Measurements from ENCODE around the gene MPC2. TPM values are rescaled to one million over a fixed set of nuclear protein-coding genes. Genes with fewer than 3 reads are reported as not detected.

The MPC2 gene
- total RNA-seq, 4 donors from 2014 or later: 88.2 to 140 (median 100.0) TPM

- Histone ChIP-seq H3K9me3 (no peaks in the 10 kb centered on the region), H3K36me3 (peaks cover 0 to 24% of the 10 kb centered on the region in 2 donors), H3K4me3 (no peak overlapping the region), H3K27ac (no peak overlapping the region), H3K4me1 (peaks cover 5 to 15% of the 10 kb centered on the region in 2 donors), H3K27me3 (no peaks in the 10 kb centered on the region)
- in situ Hi-C loops (cut with MboI; ENCODE audit: low sequenced_read_pairs in 4 of 4): no loop called here
- intact Hi-C loops (cut with DNase I; ENCODE audit: low total_unique reads): no loop called here
- ATAC-seq: no peak
- TF ChIP-seq POLR2A (IDR thresholded peaks at IDR 0.05) (no peak), CTCF (IDR thresholded peaks at IDR 0.05 in 4 of 5, conservative IDR thresholded peaks at IDR 0.05 in 1 of 5) (no peak)
- no peak for DNase-seq
Measured at GRCh38 chr1:167977245-167977644, 40.4 kb upstream of the MPC2 start.

GRCh38 chr1:167974698-167975097 is 37.8 kb upstream of the MPC2 start:
- H3K9me3 ChIP-seq: no peaks in the 10 kb centered on the region
- in situ Hi-C loops (cut with MboI; ENCODE audit: low sequenced_read_pairs in 4 of 4) (no loop called here), intact Hi-C loops (cut with DNase I; ENCODE audit: low total_unique reads) (no loop called here)
- TF ChIP-seq POLR2A (IDR thresholded peaks at IDR 0.05): no peak
- TF ChIP-seq CTCF (IDR thresholded peaks at IDR 0.05 in 4 of 5, conservative IDR thresholded peaks at IDR 0.05 in 1 of 5): no peak
- no peak for ATAC-seq
- H3K36me3 ChIP-seq: peaks cover 0 to 24% of the 10 kb centered on the region in 2 donors
- no peak overlapping the region for H3K27ac ChIP-seq
- peaks cover 5 to 15% of the 10 kb centered on the region in 2 donors for H3K4me1 ChIP-seq
- no peak for DNase-seq
- H3K4me3 ChIP-seq: no peak overlapping the region
- H3K27me3 ChIP-seq: no peaks in the 10 kb centered on the region

GRCh38 chr1:167973832-167974231 is 37.0 kb upstream of the MPC2 start:
- TF ChIP-seq CTCF (IDR thresholded peaks at IDR 0.05 in 4 of 5, conservative IDR thresholded peaks at IDR 0.05 in 1 of 5) (no peak), POLR2A (IDR thresholded peaks at IDR 0.05) (no peak)
- intact Hi-C loops (cut with DNase I; ENCODE audit: low total_unique reads): no loop called here

GRCh38 chr1:167968569-167968968 is 31.7 kb upstream of the MPC2 start:
- Histone ChIP-seq H3K27me3 (no peaks in the 10 kb centered on the region), H3K9me3 (no peaks in the 10 kb centered on the region), H3K27ac (no peak overlapping the region), H3K36me3 (peaks cover 0 to 8% of the 10 kb centered on the region in 2 donors), H3K4me1 (peaks cover 26 to 32% of the 10 kb centered on the region in 2 donors), H3K4me3 (no peak overlapping the region)
- no peak for TF ChIP-seq CTCF (IDR thresholded peaks at IDR 0.05 in 4 of 5, conservative IDR thresholded peaks at IDR 0.05 in 1 of 5)
- TF ChIP-seq POLR2A (IDR thresholded peaks at IDR 0.05): no peak
- ATAC-seq: no peak
- DNase-seq: no peak
- intact Hi-C loops (cut with DNase I; ENCODE audit: low total_unique reads): no loop called here
- in situ Hi-C loops (cut with MboI; ENCODE audit: low sequenced_read_pairs in 4 of 4): no loop called here

More at GRCh38 chr1:167973832-167974231, 37.0 kb upstream of the MPC2 start:
- H3K4me3 ChIP-seq: no peak overlapping the region
- in situ Hi-C loops (cut with MboI; ENCODE audit: low sequenced_read_pairs in 4 of 4): no loop called here
- no peaks in the 10 kb centered on the region for H3K9me3 ChIP-seq
- ATAC-seq: no peak
- H3K36me3 ChIP-seq: peaks cover 0 to 24% of the 10 kb centered on the region in 2 donors
- no peaks in the 10 kb centered on the region for H3K27me3 ChIP-seq
- no peak for DNase-seq
- H3K4me1 ChIP-seq: peaks cover 5 to 15% of the 10 kb centered on the region in 2 donors
- H3K27ac ChIP-seq: peak overlapping the region in 3 of 4 donors; percentile 11 to 18 (median 18)

- no peak for ATAC-seq
- in situ Hi-C loops (cut with MboI; ENCODE audit: low sequenced_read_pairs in 4 of 4): no loop called here
Measured at GRCh38 chr1:167966050-167966449, 29.2 kb upstream of the MPC2 start.

More at GRCh38 chr1:167966050-167966449, 29.2 kb upstream of the MPC2 start:
- TF ChIP-seq CTCF (IDR thresholded peaks at IDR 0.05 in 4 of 5, conservative IDR thresholded peaks at IDR 0.05 in 1 of 5): no peak
- no peak for TF ChIP-seq POLR2A (IDR thresholded peaks at IDR 0.05)
- peaks cover 26 to 30% of the 10 kb centered on the region in 2 donors for H3K4me1 ChIP-seq
- no peak overlapping the region for H3K27ac ChIP-seq
- no peak overlapping the region for H3K4me3 ChIP-seq
- intact Hi-C loops (cut with DNase I; ENCODE audit: low total_unique reads): no loop called here
- no peaks in the 10 kb centered on the region for H3K9me3 ChIP-seq
- H3K27me3 ChIP-seq: no peaks in the 10 kb centered on the region
- peaks cover 0 to 8% of the 10 kb centered on the region in 2 donors for H3K36me3 ChIP-seq
- no peak for DNase-seq

Measured in gastrocnemius medialis (tissue), 4 donors.